ENCODE data around the gene VPS37C.

DNA sequence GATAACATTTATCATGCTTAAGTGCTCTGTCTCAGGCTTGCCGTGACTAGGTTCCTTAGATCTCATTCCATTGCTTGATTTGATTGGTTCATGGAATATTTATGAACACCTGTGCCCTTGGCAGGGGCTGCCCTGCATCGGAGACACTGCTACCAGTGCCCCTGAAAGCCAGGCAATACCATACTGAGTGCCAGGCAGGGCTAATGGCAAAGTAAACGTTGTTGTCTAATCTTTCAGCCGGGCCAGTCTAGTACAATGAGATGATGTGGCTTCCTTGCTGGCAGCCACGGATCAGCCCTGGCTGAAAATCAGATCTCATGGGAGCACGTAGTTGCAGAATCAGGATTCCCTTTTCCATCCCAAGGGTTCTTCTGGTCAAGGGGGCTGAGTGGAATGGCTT lies 37.1 kb upstream of the VPS37C start:
- TF ChIP-seq TCF12 (IDR thresholded peaks at IDR 0.05; ENCODE audit: low read depth), result no peak
- TF ChIP-seq, protein P1, sequence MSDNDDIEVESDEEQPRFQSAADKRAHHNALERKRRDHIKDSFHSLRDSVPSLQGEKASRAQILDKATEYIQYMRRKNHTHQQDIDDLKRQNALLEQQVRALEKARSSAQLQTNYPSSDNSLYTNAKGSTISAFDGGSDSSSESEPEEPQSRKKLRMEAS (IDR thresholded peaks at IDR 0.05), result no peak
- TF ChIP-seq ZBTB7A (IDR thresholded peaks at IDR 0.05; ENCODE audit: low read depth), result no peak
- no peak for TF ChIP-seq RAD21 (IDR thresholded peaks at IDR 0.05; ENCODE audit: low read depth)
- TF ChIP-seq CEBPB (IDR thresholded peaks at IDR 0.05), result no peak
